GM21576 (cell line): Measurements from ENCODE around the gene TSPEAR.
"Not testable (repeated sequence)": the region's sequence is repeated elsewhere in the genome, so short reads cannot be mapped to it uniquely, and the experiment has no call there.

Experiments
- ATAC-seq: cut with Tn5 transposase; IDR thresholded peaks from one replicate; pipeline ENCODE4 v1.9.1; 2021; ENCODE audit warnings: mild to moderate bottlenecking, moderate library complexity; ENCODE audit not compliant: unreplicated experiment

Gene TSPEAR

DNA sequence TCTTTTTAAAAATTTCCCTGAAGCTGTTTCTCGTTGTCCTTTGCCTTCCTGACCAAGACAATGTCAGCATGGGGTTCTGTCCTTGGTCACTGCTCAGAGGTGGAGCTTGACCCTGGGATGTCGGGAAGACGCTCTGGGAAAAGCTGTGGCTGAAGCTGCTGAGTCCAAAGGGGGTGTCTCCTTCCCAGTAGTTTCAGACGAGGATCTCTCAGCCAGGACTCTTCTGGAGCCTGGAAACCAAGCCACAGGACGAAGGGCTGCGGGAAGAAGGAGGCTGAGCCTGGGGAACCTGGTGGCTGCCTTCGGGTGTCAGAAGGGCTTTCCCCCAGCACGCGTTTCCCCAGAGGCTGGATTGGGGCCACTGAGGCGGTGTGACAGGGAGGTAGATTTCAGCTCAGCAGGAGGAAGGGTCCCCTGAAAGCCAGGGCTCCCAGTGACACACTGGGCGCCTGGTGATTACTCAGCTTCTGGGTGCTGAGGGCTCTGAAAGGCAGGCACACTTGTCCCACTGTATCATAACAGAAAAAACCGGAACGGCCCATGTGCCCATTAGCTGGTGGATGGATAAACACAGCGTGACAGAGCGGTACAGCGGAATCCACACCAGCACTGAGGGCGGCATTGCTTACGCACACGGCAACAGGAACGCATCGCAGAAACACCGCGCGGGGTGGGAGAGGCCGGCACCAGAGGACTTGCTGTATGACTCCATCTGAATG, 24.4 kb downstream of the TSPEAR start:
- no peak for ATAC-seq

DNA sequence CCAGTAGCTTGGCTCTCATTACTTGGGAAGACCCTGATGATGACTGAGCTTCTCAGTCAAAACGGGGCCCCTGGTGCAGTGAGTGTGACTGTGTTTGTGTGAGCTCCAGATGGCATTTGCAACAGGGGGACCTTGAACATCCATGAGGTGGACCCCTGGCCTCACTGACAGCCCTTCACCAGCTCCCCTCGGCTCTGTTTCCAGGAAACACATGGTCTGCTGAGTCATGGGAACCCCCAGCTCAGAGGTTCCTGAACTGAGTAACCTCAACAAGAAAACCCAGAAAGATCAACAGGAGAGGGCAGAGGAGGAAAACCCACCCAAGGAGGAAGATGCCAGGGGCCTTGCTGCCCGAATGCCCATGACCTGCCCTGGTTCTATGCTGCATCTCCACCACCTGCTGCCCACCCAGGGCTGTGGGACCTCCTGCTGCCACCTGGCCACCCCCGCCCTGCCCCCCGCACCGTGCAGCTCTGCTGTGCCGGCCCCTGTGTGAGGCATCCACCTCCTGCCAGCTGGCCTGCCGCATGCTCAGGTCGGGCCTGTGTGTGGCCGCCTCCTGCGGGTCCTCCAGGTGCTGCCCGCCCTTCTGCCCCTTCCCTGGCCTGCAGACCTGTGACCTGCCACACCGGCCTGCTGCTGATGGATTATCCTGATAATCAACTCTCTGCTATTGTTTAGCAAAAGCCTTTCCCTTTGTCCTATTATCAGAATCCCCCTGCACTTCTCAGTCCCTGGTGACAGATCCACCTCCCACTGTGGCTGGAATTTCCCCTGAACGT, 25.2 kb downstream of the TSPEAR start:
- ATAC-seq = no peak

DNA sequence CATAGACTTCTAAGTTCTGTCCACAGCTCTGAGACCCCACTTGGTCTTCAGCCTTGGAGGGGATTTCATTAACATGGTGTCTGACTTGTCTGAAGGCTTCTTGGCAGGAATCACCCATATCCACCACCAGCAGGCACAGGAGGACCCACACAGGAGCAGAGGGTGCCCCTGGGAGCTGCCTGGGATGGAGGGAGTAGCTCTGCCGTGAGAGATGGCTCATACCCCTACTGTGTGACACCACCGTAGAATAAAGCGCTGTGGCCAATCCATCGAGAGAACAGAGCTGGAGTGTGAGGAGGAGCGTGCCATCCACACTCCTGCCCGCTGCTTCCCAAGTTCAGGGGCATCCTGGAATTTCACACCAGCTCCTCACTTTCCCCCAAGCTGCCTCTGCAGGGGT, 26.3 kb downstream of the TSPEAR start:
- ATAC-seq = not testable (repeated sequence)

DNA sequence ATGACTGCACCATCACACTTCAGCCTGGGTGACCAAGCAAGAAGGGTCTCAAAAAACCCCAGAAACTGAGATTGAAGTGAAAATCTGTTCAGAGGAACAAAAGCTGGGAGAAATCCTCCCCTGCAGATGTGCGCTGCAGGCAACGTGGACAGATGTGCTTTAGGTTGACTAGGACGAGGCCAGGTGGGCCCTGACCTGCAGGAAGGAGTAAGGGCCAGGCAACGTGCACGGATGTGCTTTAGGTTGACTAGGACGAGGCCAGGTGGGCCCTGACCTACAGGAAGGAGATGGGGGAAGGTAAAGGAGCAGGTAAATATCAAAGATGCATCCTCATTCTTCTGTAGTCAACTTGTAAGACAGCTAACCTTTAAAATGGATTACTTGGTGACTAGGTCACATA, 26.9 kb downstream of the TSPEAR start:
- no peak for ATAC-seq

DNA sequence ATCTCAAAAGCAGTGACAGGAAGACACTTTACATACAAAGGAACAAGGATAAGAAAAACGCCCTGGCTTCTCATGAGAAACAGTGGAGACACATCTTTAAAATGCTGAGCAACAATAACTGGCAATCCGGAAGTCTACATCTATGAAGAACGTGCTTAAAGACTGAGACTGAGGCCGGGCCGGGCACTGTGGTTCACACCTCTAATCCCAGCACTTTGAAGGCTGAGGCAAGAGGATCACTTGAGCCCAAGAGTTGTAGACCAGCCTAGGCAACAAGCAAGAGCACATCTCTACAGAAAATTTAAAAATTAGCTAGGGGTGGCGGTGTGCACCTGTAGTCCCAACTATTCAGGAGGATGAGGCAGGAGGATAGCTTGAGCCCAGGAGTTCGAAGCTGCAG, 27.3 kb downstream of the TSPEAR start:
- ATAC-seq = no peak

DNA sequence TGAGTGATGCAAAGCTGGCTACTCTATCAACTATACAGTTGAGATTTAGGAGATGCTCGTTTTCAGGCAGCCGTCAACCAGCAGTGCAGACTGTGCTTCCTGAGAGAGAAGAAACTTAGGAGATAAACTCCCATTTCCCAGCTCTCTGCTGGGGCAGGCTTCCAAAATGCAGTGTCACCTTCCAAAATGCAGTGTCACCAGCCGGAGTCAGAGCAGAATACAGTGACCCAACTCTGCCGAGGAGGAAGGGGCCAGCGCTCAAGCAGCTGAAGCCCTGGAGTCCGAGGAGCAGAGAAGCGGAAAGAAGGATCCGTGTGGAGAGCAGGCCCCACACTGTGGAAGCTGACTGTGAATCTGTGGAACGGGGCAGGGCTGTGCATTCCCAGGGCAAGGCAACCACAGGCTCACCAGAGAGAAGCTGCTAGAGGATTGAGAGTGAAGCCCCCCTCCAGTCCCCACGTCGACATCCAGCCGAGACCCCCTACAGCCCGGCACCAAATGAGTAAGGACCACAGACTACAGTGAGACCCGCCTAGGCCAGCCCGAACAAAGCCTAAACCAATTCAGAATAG, 28.7 kb downstream of the TSPEAR start:
- ATAC-seq = no peak

DNA sequence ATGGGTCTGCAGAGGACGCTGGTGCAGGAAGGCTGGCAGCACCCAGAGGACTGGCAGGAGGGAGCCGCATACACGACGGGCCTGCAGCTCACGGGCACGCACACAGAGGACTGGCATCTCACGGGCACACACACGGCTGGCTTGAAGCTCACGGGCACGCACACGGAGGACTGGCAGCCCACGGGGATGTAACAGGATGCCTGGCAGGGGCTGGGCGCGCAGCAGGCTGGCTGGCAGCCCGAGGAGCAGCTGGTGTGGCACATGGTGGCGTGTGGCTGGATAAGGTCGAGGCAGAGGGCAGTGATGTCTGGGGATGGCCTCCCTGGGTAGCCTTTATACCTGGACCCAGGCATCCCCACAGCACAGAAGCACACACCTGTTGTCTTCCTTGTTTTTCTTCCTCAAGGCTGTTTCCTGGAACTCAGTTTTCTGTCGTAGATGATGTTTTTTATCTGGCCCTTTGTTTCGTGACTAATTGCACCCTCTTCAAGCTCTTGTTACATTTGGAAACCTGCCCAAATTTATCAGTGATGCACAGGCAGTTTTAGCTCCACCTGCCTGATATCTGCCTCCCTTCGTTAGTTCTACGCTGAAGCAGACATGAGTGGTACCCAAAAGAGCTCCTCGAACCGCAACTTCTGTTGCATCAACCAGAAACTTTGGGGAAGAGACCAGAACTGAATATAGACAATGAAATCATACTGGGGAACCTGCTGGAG, 29.4 kb downstream of the TSPEAR start, which contains the start of gene KRTAP12-1:
KRTAP12-1 (minus strand) TSS at position 303 of the 719 bp plus-strand sequence; CDS start at position 263, 40 bp downstream.
- no peak for ATAC-seq

DNA sequence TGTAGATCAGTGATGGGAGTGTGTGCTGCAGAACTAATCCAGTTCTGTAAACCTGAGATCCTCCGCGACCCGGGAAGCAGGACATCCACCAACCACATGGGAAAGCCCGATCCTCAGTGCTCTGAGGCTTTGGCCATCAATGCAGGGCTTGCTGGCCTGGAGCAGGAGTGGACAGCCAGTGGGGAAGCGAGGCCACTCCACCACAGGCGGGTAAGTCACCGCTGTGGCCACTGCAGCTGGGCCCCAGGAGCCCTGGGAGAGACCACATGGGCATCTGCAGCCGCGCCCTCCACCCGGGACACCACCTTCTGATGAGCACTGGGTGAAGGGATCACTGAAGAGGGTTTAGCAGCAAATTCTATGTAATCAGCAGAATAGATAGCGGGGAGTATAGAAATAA, 30.2 kb downstream of the TSPEAR start:
- ATAC-seq = no peak

DNA sequence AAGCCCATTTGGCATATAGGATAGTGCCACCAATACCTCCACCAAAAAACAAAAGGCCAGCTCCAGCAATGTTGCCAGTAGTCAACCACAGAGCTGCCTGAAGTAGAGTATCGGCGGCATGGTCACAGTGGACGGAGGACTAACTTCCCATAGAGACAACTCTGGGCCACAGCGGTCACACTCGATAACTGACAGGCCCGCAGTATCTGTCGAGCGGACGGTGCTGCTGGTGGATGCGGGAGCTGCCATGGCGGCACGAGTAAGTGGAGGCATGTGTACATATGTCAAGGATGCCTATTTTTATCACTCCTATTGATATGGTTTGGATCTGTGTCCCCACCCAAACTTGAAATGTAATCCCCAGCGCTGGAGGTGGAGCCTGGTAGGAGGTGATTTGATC, 33.5 kb downstream of the TSPEAR start:
- ATAC-seq = no peak

DNA sequence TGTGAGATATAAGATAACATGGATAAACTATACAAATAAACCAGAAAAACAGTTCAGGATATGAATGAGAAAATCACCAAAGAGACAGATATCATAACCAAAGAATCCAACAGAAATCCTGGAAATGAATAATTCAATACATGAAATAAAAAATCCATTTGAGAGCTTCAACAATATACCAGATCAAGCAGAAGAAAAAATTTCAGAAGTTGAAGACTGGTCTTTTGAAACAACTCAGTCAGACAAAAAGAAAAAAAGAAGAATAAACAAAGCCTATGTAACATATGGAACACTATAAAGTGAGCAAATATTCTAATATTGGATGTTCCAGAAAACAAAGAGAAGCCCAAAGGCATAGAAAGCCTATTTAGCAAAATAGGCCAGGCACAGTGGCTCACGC, 39.5 kb downstream of the TSPEAR start:
- ATAC-seq = no peak

DNA sequence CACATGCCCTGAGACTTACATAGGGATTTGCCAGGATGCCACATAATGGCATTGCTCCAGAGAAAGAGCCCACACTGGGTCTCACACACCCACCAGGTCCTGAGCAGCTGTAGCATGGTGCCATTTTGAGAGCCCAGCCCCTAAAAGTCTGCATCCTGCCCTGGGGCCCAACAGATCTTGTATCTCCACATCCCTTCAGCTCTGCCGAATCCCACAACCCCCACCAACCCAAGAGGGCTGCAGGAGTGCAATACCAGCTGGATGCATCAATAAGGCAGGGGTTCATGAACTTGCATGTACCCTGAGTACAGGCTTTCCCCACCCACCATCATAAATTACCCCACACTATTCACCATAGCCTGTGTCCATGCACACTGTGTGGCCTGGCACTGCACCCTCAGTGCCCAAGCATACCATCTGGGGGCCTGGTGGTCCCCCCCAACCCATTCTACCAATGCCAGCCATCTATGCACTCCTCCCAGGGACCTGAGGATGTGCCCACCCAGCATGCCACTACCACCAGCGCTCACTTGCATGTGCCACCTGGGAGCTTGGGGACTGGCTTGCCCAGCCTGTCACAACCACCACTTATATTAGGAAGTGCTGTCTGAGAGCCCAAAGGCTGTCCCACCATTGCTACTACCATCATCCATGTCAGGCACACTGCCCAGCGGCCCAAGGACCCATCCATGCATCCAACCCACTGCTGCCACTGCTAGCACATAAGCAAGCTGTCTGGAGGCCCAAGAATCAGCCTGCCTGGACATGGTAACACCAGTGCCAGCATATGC, 40.5 kb downstream of the TSPEAR start:
- no peak for ATAC-seq

DNA sequence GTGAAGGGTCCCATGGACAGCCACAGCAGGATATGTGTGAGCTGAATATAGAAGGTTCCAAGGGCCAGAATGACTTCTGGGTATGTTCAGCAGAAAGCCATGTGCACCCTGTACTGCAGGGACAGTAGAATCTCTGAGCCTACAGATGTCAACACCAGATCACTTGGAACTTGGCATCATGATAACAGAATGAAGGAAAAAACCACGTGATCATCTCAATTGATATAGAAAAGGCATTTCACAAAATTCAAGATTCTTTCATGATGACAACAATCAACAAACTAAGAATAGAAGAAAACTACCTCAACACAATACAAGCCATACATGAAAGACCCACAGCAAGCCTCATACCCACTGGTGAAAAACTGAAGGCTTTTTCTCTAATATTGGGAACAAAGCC, 43.8 kb downstream of the TSPEAR start:
- no peak for ATAC-seq

DNA sequence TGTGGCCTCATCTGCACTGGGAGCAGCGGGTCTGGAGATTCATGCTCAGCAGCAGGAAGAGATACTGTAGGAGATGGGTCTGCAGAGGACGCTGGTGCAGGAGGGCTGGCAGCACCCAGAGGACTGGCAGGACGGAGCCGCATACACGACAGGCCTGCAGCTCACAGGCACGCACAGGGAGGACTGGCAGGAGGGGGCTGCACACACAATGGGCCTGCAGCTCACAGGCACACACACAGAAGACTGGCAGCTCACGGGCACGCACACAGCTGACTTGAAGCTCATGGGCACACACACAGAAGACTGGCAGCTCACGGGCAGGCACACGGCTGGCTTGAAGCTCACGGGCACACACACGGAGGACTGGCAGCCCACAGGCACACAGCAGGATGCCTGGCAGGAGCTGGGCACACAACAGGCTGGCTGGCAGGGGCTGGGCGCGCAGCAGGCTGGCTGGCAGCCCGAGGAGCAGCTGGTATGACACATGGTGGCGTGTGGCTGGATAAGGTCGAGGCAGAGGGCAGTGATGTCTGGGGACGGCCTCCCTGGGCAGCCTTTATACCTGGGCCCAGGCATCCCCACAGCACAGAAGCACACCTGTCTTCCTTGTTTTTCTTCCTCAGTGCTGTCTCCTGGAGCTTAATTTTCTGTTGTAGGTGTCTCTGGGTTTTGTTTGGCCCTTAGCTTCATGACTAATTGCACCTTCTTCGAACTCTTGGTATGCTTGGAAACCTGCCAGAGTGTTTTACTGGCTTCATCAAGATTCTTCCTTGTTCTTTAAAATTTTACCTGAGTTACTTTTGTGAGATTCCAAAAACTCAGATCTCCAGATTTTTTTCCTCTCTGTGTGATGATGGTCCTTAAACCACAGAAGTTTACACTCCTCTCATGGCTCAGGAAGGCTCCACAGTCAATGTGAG, 44.7 kb downstream of the TSPEAR start, which contains the start of gene KRTAP12-2:
KRTAP12-2 (minus strand) TSS at position 527 of the 920 bp plus-strand sequence; CDS start at position 486, 41 bp downstream.
- ATAC-seq = no peak

DNA sequence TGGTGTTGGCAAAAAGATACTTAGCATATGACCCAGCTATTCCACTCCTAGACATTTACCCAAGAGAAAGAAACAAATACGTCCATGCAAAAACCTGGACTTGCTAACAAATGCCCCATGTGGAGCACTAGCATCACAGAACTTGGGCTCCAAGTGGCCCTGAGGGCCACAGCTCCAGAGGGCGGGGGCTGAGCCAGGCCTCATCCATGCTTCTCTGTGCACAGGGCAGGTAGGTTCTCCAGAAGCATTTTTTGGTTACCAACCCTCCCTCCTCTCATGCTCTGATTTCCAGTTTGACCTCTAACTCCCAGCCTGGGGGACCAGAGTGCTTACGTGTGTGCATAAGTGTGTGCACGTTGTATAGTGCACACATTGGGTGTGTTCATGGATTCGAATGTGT, 46.7 kb downstream of the TSPEAR start:
- no peak for ATAC-seq

DNA sequence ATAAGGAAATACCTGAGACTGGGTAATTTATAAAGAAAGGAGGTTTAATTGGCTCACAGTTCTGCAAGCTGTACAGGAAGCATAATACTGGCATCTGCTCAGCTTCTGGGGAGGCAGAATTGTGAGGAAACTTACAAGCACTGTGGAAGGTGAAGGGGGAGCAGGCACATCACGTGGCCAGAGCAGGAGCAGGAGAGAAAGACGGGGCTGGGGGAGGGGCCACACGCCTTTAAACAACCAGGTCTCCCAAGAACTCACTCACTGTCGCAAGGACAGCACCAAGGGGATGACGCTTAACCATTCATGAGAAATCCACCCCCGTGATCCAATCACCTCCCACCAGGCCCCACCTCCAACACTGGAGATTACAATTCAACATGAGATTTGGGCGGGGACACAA, 49.8 kb downstream of the TSPEAR start:
- ATAC-seq = not testable (repeated sequence)

DNA sequence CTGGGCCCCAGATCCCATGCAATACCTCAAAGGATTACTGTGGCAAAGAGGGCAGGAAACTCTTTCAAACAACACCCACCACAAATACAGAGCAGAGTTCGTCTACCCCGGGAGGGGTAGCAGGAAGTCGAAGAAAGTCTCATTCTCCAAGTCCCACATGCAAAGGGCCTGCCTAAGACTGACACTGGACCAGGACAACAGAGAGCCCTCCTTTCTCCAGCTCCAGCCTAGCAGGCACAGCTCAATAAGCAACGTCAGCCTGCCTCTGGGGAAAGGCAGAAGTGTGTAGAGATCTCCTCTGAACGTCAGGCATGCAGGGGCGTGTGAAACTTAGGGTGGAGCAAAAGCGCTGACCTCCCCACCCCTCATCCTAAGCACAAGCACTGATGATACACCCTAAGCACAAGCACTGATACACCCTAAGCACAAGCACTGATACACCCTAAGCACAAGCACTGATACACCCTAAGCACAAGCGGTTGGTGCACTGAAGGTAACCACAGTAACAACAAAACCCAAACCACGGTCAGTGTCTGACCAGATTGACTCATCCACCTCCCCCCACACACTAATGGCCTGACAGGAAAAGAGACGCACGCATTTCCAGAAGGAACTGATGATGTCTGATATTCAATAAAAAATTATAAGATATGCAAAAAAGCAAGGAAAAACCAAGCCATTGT, 52.3 kb downstream of the TSPEAR start:
- ATAC-seq = no peak

DNA sequence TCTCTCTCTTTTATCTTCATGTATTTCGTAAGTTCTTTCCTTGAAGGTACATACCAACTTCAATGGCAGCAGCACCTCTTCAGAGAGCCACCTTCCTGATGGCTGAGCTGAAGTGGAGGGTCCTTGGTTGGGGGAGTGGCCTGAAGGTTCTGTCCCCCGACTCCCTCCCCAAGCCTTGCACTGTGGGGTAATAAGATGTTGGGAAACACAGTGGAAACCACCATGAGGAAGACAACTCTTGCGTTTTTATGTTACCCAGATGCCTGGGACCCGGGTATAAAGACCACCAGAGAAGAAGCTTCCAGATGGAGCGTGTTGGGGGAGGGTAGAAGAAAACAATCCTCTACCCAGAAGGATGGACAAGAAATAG, 52.8 kb downstream of the TSPEAR start:
- no peak for ATAC-seq

DNA sequence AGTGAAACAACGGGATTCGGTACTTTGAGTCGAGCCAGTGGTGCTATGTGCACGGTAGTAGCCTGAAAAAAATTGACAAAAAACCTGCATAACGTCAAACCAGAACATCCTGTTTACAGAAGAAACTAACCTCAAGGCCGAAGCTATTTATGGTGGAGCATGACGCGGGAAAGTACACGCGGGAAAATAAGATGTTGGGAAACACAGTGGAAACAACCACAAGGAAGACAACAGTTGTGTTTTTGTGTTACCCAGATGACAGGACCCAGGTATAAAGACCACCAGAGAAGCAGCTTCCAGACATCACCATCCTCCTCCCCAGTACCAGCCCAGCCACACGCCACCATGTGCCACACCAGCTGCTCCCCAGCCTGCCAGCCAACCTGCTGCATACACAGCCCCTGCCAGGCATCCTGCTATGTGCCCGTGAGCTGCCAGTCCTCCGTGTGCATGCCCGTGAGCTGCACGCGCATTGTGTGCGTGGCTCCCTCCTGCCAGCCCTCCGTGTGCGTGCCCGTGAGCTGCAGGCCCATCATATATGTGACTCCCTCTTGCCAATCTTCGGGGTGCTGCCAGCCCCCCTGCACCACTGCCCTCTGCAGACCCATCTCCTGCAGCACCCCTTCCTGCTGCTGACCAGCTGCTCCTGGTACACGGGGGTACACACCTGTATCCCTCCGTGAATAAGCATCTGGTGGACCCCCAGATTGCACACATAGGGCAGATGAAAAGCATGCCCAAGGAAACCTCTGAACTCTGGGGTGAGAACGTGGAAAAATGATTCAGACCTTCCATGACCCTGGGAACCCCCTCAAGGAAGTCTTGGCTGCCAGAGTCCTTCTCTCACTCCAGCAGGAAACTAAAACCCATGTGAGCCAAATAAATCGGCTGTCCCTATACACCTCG, 53.5 kb downstream of the TSPEAR start, which contains the start of gene KRTAP12-3:
KRTAP12-3 (plus strand) TSS at position 298 of the 906 bp plus-strand sequence; CDS start at position 346, 48 bp downstream.
- no peak for ATAC-seq
